Duodenal mucosa (tissue), 2 donors: ENCODE data around the gene RERE.
"Not testable (repeated sequence)": the region's sequence is repeated elsewhere in the genome, so short reads cannot be mapped to it uniquely, and the experiment has no call there.

Source experiments
- H3K27ac ChIP-seq: one replicate; pipeline ENCODE4 v1.7.0; 2013; ENCODE audit warnings: low read depth, low read length
- H3K27me3 ChIP-seq, 2 donors: one replicate each; pipeline ENCODE4 v1.7.0; 2013; ENCODE audit warnings: low read length in 2 of 2, control low read depth in 1 of 2; ENCODE audit not compliant: insufficient read depth in 2 of 2, control insufficient read depth in 1 of 2
- H3K36me3 ChIP-seq, 2 donors: one replicate each; pipeline ENCODE4 v1.7.0; 2013; ENCODE audit warnings: low read length in 2 of 2, control low read depth in 1 of 2; ENCODE audit not compliant: insufficient read depth in 2 of 2, control insufficient read depth in 1 of 2
- H3K4me1 ChIP-seq, 2 donors: one replicate each; pipeline ENCODE4 v1.7.0; 2013; ENCODE audit warnings: low read length in 2 of 2, control low read depth in 1 of 2; ENCODE audit not compliant: insufficient read depth in 2 of 2, control insufficient read depth in 1 of 2
- H3K4me3 ChIP-seq, 2 donors: one replicate each; pipeline ENCODE4 v1.7.0; 2013; ENCODE audit warnings: low read length in 2 of 2, low read depth in 1 of 2
- H3K9ac ChIP-seq, 2 donors: one replicate each; pipeline ENCODE4 v1.7.0; 2013; ENCODE audit warnings: low read length in 2 of 2, low read depth in 1 of 2
- H3K9me3 ChIP-seq, 2 donors: one replicate each; pipeline ENCODE4 v1.7.0; 2013; ENCODE audit warnings: low read length in 2 of 2, control low read depth in 1 of 2; ENCODE audit not compliant: control insufficient read depth in 1 of 2

RERE gene

GRCh38 chr1:8841395-8841794 is 24.0 kb upstream of the RERE start:
- Histone ChIP-seq H3K4me1 (peaks cover 8 to 9% of the 10 kb centered on the region in 2 donors), H3K27ac (no peak overlapping the region), H3K4me3 (no peak overlapping the region), H3K36me3 (no peaks in the 10 kb centered on the region), H3K9ac (no peak overlapping the region), H3K27me3 (no peaks in the 10 kb centered on the region), H3K9me3 (no peaks in the 10 kb centered on the region)

GRCh38 chr1:8839990-8840389 is 22.6 kb upstream of the RERE start:
- Histone ChIP-seq H3K4me3 (no peak overlapping the region), H3K9me3 (no peaks in the 10 kb centered on the region), H3K4me1 (peaks cover 0 to 7% of the 10 kb centered on the region in 2 donors), H3K36me3 (no peaks in the 10 kb centered on the region), H3K27ac (no peak overlapping the region), H3K9ac (no peak overlapping the region), H3K27me3 (no peaks in the 10 kb centered on the region)

DNA sequence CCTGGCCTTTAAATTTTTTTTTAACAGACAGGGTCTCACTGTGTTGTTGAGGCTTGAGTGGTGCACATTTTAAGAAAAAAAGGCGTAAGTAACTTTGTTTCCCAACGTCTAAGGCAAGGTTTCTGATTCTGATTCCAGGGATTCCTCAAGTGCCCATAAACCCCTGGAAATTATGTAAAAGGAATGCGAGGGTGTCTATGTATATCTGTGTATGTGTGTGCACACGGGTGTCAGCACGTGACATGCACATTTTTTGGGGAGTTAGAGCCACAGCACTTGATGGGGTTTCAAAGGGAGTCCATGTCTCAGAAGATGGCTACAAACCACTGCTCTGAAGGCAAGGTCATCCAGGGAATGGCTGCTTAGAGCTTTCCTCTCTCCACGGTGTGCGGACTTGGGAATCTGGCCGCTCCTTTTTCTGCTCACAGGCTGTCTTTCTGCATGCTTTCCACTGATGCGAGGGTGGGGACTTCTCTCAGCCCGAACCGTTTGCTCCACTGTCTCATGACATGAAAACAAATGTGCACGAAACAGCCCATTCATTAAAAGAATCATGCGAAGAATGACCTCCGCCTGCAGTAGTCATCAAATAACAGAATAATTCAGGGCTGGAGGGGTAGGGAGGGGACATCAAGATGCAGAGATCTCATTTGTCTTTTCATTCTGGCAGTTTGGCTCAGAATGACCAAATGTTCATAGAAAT is 18.7 kb upstream of the RERE start:
- Histone ChIP-seq H3K27me3 (no peaks in the 10 kb centered on the region), H3K9ac (no peak overlapping the region), H3K27ac (no peak overlapping the region), H3K4me1 (no peaks in the 10 kb centered on the region), H3K36me3 (no peaks in the 10 kb centered on the region), H3K9me3 (no peaks in the 10 kb centered on the region), H3K4me3 (no peak overlapping the region)

- Histone ChIP-seq H3K27ac (no peak overlapping the region), H3K9ac (no peak overlapping the region), H3K4me1 (peaks cover 0 to 9% of the 10 kb centered on the region in 2 donors), H3K36me3 (no peaks in the 10 kb centered on the region), H3K4me3 (no peak overlapping the region), H3K27me3 (no peaks in the 10 kb centered on the region), H3K9me3 (no peaks in the 10 kb centered on the region)
These were observed 13.9 kb upstream of the RERE start for GRCh38 chr1:8831340-8831739.

- H3K27me3 ChIP-seq, H3K4me1 ChIP-seq, H3K9ac ChIP-seq, H3K27ac ChIP-seq, H3K9me3 ChIP-seq, H3K4me3 ChIP-seq, H3K36me3 ChIP-seq: not testable (repeated sequence)
These were observed 13.3 kb upstream of the RERE start for GRCh38 chr1:8830732-8831131.

GRCh38 chr1:8825985-8826481 is 8.6 kb upstream of the RERE start:
- H3K27ac ChIP-seq: no peak overlapping the region
- no peaks in the 10 kb centered on the region for H3K36me3 ChIP-seq
- no peak overlapping the region for H3K9ac ChIP-seq
- no peak overlapping the region for H3K4me3 ChIP-seq
- peaks cover 9 to 15% of the 10 kb centered on the region in 2 donors for H3K4me1 ChIP-seq
- no peaks in the 10 kb centered on the region for H3K27me3 ChIP-seq
- H3K9me3 ChIP-seq: no peaks in the 10 kb centered on the region

DNA sequence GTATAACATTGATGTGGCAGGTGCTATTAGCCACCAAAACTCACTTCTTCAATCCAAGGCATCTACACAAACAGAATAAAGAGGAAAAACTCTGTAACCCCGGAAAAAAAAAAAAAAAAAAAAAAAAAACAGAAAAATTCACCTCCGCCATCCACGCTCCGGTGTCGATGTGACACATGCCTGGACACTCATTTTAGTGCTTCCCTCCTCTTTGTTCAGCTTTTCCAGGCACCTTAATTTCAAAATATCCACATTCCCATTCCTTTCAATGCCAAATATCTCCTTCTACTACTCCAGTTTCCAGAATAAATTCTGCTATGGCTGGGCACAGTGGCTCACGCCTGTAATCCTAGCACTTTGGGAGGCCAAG is 5.8 kb upstream of the RERE start:
- H3K4me1 ChIP-seq: peaks cover 10 to 13% of the 10 kb centered on the region in 2 donors
- H3K27ac ChIP-seq: no peak overlapping the region
- H3K9ac ChIP-seq: no peak overlapping the region

GRCh38 chr1:8822373-8823294 is 5.2 kb upstream of the RERE start:
- Histone ChIP-seq H3K9me3 (no peaks in the 10 kb centered on the region), H3K4me3 (no peak overlapping the region), H3K27ac (no peak overlapping the region), H3K9ac (no peak overlapping the region), H3K36me3 (no peaks in the 10 kb centered on the region), H3K27me3 (no peaks in the 10 kb centered on the region), H3K4me1 (peaks cover 12 to 14% of the 10 kb centered on the region in 2 donors)

More for the DNA sequence above, 5.8 kb upstream of the RERE start:
- Histone ChIP-seq H3K4me3 (no peak overlapping the region), H3K27me3 (no peaks in the 10 kb centered on the region), H3K9me3 (no peaks in the 10 kb centered on the region), H3K36me3 (no peaks in the 10 kb centered on the region)

DNA sequence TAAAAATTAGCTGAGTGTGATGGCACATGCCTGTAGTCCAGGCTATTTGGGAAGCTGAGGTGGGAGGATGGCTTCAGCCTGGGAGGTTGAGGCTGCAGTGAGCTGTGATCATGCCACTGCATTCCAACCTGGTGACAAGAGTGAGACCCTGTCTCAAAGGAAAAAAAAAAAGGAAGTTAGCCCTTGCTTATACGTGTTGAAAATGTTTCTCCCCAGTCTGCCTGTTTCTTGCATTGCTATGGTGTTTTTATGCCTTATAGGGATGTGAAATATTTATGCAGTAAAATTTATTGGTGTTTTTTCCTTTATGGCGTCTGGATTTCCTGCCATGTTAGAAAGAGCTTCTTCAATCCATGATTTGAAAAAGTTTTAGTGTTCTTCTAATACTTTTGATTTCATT is 3.6 kb upstream of the RERE start:
- no peaks in the 10 kb centered on the region for H3K36me3 ChIP-seq
- no peaks in the 10 kb centered on the region for H3K27me3 ChIP-seq
- H3K9ac ChIP-seq: no peak overlapping the region
- H3K9me3 ChIP-seq: no peaks in the 10 kb centered on the region
- no peak overlapping the region for H3K27ac ChIP-seq
- H3K4me1 ChIP-seq: peaks cover 19 to 20% of the 10 kb centered on the region in 2 donors
- H3K4me3 ChIP-seq: no peak overlapping the region

DNA sequence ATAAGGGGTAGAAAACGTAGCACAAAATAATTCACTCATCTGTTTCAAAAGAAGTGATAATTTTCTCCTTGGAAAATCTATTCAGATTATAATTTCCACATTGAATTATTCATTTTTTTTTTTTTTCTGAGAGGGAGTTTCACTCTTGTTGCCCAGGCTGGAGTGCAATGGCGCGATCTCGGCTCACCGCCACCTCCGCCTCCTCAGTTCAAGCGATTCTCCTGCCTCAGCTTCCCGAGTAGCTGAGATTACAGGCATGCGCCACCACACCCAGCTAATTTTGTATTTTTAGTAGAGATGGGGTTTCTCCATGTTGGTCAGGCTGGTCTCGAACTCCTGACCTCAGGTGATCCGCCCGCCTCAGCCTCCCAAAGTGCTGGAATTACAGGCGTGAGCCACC is 1.3 kb upstream of the RERE start:
- Histone ChIP-seq H3K4me1 (peaks cover 26 to 34% of the 10 kb centered on the region in 2 donors), H3K4me3 (peak overlapping the region in 1 of 2 donors; percentile 75), H3K9ac (peak overlapping the region in 1 of 2 donors; percentile 48)
- not testable (repeated sequence) for H3K27ac ChIP-seq, H3K9me3 ChIP-seq, H3K27me3 ChIP-seq, H3K36me3 ChIP-seq
